ENCODE results near the gene HOXD1. TPM values are rescaled to one million over a fixed set of nuclear protein-coding genes. Genes with fewer than 3 reads are reported as not detected.

HOXD1 gene
- polyA plus RNA-seq, 1 experiment, result not detected

GRCh38 chr2:176175709-176176607 is 12.5 kb upstream of the HOXD1 start:
- TF ChIP-seq CTCF (IDR thresholded peaks at IDR 0.05; ENCODE audit: insufficient read depth, low read depth, low read length), result no peak
- Histone ChIP-seq H3K4me3 (ENCODE audit: low read depth, low read length) (no peak overlapping the region), H3K27me3 (ENCODE audit: control insufficient read depth, insufficient read depth, low read length) (peaks cover 62% of the 10 kb centered on the region), H3K36me3 (ENCODE audit: control insufficient read depth, insufficient read depth, low read length) (no peaks in the 10 kb centered on the region)
- ChIA-PET CTCF (interaction anchor here (1.0 to 1.4 kb wide), 3 partner anchors 14 to 279 kb away, joined by 3 to 4 read pairs (median 4); no protein-coding TSS in a partner anchor), POLR2A (no interaction called here)
- no peak for DNase-seq (ENCODE audit: low read depth)

DNA sequence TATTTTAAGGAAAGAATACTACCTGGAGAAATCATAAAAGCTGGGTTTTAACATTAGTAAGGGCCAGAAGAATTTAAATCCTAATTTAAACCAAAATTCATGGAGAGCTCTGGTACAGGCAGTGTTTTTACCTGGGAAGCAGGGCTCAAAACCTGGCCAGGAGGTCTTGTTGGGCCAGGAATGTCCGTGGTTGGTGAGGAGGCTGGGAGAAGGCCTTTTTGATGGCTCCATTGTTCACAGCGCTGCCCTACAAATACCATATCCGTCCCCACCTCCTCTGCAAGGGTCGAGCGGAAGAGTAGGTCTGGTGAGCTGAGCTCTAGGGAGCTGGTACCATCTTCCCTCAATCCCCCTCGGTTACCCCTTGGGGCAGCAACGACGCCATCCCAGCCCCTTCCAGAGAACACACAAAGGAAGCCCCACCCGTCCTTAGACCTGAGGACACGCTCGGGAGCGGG is 10.9 kb upstream of the HOXD1 start:
- POLR2A ChIA-PET, result no interaction called here
- CTCF ChIA-PET, result no interaction called here
- Histone ChIP-seq H3K27me3 (ENCODE audit: control insufficient read depth, insufficient read depth, low read length) (peaks cover 58% of the 10 kb centered on the region), H3K4me3 (ENCODE audit: low read depth, low read length) (no peak overlapping the region), H3K36me3 (ENCODE audit: control insufficient read depth, insufficient read depth, low read length) (no peaks in the 10 kb centered on the region)
- no peak for DNase-seq (ENCODE audit: low read depth)
- TF ChIP-seq CTCF (IDR thresholded peaks at IDR 0.05; ENCODE audit: insufficient read depth, low read depth, low read length), result no peak

DNA sequence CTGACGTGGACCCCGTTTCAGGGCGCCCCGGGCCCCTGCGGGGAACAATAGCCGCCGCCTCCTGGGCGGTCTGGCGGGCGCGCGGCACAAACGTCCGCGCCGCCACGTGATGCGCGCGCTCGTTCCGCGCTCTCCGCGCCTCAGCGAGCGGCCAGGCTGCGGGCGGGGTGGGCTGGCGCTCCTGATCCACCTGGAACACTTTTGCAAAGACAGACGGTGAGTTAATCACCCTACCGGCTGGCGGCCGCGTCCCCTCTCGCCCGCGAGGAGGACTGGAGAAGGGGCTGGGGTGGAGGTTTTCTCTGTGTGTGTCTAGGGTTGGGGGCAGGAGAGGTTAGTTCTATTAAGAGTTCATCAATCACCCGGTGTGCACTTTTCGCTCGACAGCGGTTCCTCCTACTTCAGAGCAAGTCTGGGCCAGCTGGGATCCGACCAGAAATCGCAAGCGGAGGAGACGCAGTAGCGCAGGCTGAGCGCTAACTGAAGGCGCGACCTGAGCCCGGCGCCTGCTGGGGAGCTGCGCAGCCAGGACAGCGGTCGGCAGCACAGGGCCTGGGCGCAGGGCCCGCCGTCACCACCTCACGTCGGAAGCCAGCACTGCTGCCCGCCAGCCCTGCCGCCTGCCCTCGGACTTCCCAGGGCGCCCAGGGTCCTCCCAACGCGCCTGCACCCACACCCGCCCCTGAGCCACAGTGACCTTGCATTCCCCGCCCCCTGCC is 10.3 kb upstream of the HOXD1 start:
- no peak for TF ChIP-seq CTCF (IDR thresholded peaks at IDR 0.05; ENCODE audit: insufficient read depth, low read depth, low read length)
- no peak for DNase-seq (ENCODE audit: low read depth)
- ChIA-PET CTCF (no interaction called here), POLR2A (no interaction called here)
- Histone ChIP-seq H3K36me3 (ENCODE audit: control insufficient read depth, insufficient read depth, low read length) (no peaks in the 10 kb centered on the region), H3K4me3 (ENCODE audit: low read depth, low read length) (no peak overlapping the region), H3K27me3 (ENCODE audit: control insufficient read depth, insufficient read depth, low read length) (peaks cover 54% of the 10 kb centered on the region)

GRCh38 chr2:176178757-176179295 is 9.6 kb upstream of the HOXD1 start:
- no peaks in the 10 kb centered on the region for H3K36me3 ChIP-seq (ENCODE audit: control insufficient read depth, insufficient read depth, low read length)
- CTCF ChIA-PET, result interaction anchor here (0.6 kb wide), 1 partner anchor 39 kb away, joined by 3 read pairs; no protein-coding TSS in a partner anchor
- no peak for TF ChIP-seq CTCF (IDR thresholded peaks at IDR 0.05; ENCODE audit: insufficient read depth, low read depth, low read length)
- peaks cover 54% of the 10 kb centered on the region for H3K27me3 ChIP-seq (ENCODE audit: control insufficient read depth, insufficient read depth, low read length)
- no peak for DNase-seq (ENCODE audit: low read depth)
- no peak overlapping the region for H3K4me3 ChIP-seq (ENCODE audit: low read depth, low read length)
- POLR2A ChIA-PET, result no interaction called here

- no peak for TF ChIP-seq CTCF (IDR thresholded peaks at IDR 0.05; ENCODE audit: insufficient read depth, low read depth, low read length)
- Histone ChIP-seq H3K4me3 (ENCODE audit: low read depth, low read length) (no peak overlapping the region), H3K36me3 (ENCODE audit: control insufficient read depth, insufficient read depth, low read length) (no peaks in the 10 kb centered on the region), H3K27me3 (ENCODE audit: control insufficient read depth, insufficient read depth, low read length) (peaks cover 35% of the 10 kb centered on the region)
- CTCF ChIA-PET, result interaction anchor here (0.9 kb wide), 1 partner anchor 55 kb away, joined by 3 read pairs; no protein-coding TSS in a partner anchor
- no peak for DNase-seq (ENCODE audit: low read depth)
- POLR2A ChIA-PET, result no interaction called here
These were observed 6.9 kb upstream of the HOXD1 start for GRCh38 chr2:176181551-176181950.
